Calu3 (cell line): ENCODE results near the gene DGCR2. TPM values are rescaled to one million over a fixed set of nuclear protein-coding genes. Genes with fewer than 3 reads are reported as not detected.

Experiments used
- BruUV-seq: library from RNA; stranded (reverse); fragments of 400-500 nt; replicated peaks from 2 replicates; lab custom pipeline; 2021; lab: Mats Ljungman, UMichigan
- CTCF ChIA-PET: fragments of 300-600 bp; sonication (Branson Sonifier 250); formaldehyde crosslinking; loops from one replicate; lab custom pipeline; 2022; ENCODE audit warnings: antibody characterized with exemption; lab: Charles Lee
- DNase-seq: peaks from one replicate; pipeline ENCODE4 v3.0.0; 2022
- H3K27ac Mint-ChIP-seq: one replicate; pipeline ENCODE4 v1.8.0; 2022; ENCODE audit warnings: mixed read lengths; ENCODE audit not compliant: unreplicated experiment
- H3K27me3 Mint-ChIP-seq: one replicate; pipeline ENCODE4 v1.8.0; 2022; ENCODE audit warnings: mixed read lengths; ENCODE audit not compliant: unreplicated experiment
- H3K36me3 Mint-ChIP-seq: one replicate; pipeline ENCODE4 v1.8.0; 2022; ENCODE audit warnings: mild to moderate bottlenecking, moderate library complexity, mixed read lengths; ENCODE audit not compliant: insufficient read depth, unreplicated experiment
- H3K4me1 Mint-ChIP-seq: one replicate; pipeline ENCODE4 v1.8.0; 2022; ENCODE audit warnings: mild to moderate bottlenecking, low read depth, mixed read lengths; ENCODE audit not compliant: unreplicated experiment
- H3K4me3 Mint-ChIP-seq: one replicate; pipeline ENCODE4 v1.8.0; 2022; ENCODE audit warnings: mild to moderate bottlenecking, low read depth, moderate library complexity, mixed read lengths; ENCODE audit not compliant: unreplicated experiment
- H3K9me3 Mint-ChIP-seq: one replicate; pipeline ENCODE4 v1.8.0; 2022; ENCODE audit warnings: low read depth, mixed read lengths; ENCODE audit not compliant: unreplicated experiment
- CTCF ChIP-seq: fragments of 200-600 bp; IDR thresholded peaks from one replicate; pipeline ENCODE4 v1.8.0; 2022; ENCODE audit warnings: antibody characterized with exemption; ENCODE audit not compliant: unreplicated experiment
- intact Hi-C: fragments of 100-400 bp; cut with micrococcal nuclease; formaldehyde crosslinking; loops from one replicate; pipeline ENCODE4 v1.10.0; 2022; ENCODE audit not compliant: unreplicated experiment
- total RNA-seq: library from RNA; stranded (reverse); gene quantifications from 2 replicates; pipeline ENCODE4 v1.2.3, GENCODE V29; 2022

The DGCR2 gene
- total RNA-seq, 1 experiment from 2014 or later: 76.4 TPM

GRCh38 chr22:19062943-19063308 lies 59.3 kb downstream of the DGCR2 start:
- CTCF ChIA-PET: interaction anchor here (0.6 to 0.9 kb wide), 2 partner anchors 10 to 13 kb away, joined by 3 read pairs; no protein-coding TSS in a partner anchor
- no peak overlapping the region for H3K27ac Mint-ChIP-seq
- no peak overlapping the region for H3K4me3 Mint-ChIP-seq
- no TSS peak for BruUV-seq
- intact Hi-C loops: no loop called here
- DNase-seq: no peak
- no peaks in the 10 kb centered on the region for H3K9me3 Mint-ChIP-seq
- no peak for TF ChIP-seq CTCF
- no peaks in the 10 kb centered on the region for H3K27me3 Mint-ChIP-seq
- H3K36me3 Mint-ChIP-seq: peaks cover 18% of the 10 kb centered on the region
- no peaks in the 10 kb centered on the region for H3K4me1 Mint-ChIP-seq

- no peak for DNase-seq
- Mint-ChIP-seq H3K4me3 (no peak overlapping the region), H3K9me3 (no peaks in the 10 kb centered on the region), H3K36me3 (peaks cover 18% of the 10 kb centered on the region), H3K27ac (no peak overlapping the region), H3K4me1 (no peaks in the 10 kb centered on the region), H3K27me3 (no peaks in the 10 kb centered on the region)
- TF ChIP-seq CTCF: no peak
- CTCF ChIA-PET: interaction anchor here (0.6 to 0.9 kb wide), 2 partner anchors 11 to 12 kb away, joined by 3 read pairs; no protein-coding TSS in a partner anchor
- intact Hi-C loops: no loop called here
- no TSS peak for BruUV-seq
Measured at GRCh38 chr22:19062139-19062942, 59.9 kb downstream of the DGCR2 start.

GRCh38 chr22:19061471-19062138 lies 60.6 kb downstream of the DGCR2 start:
- Mint-ChIP-seq H3K27ac (no peak overlapping the region), H3K4me3 (no peak overlapping the region), H3K4me1 (no peaks in the 10 kb centered on the region), H3K36me3 (peaks cover 20% of the 10 kb centered on the region), H3K27me3 (no peaks in the 10 kb centered on the region), H3K9me3 (no peaks in the 10 kb centered on the region)
- intact Hi-C loops: no loop called here
- no peak for TF ChIP-seq CTCF
- CTCF ChIA-PET: no interaction called here
- no peak for DNase-seq
- no TSS peak for BruUV-seq

- CTCF ChIA-PET: interaction anchor here (0.6 kb wide), 1 partner anchor 10 kb away, joined by 6 read pairs; no protein-coding TSS in a partner anchor
- Mint-ChIP-seq H3K36me3 (peaks cover 22% of the 10 kb centered on the region), H3K9me3 (no peaks in the 10 kb centered on the region), H3K4me3 (no peak overlapping the region), H3K27ac (no peak overlapping the region), H3K4me1 (no peaks in the 10 kb centered on the region), H3K27me3 (no peaks in the 10 kb centered on the region)
- DNase-seq: no peak
- intact Hi-C loops: no loop called here
- BruUV-seq: no TSS peak
- TF ChIP-seq CTCF: no peak
Measured at GRCh38 chr22:19060356-19061009, 61.7 kb downstream of the DGCR2 start.
